GM18870 (cell line): ENCODE data around the gene HLA-DQB2.
"Not testable (repeated sequence)": the region's sequence is repeated elsewhere in the genome, so short reads cannot be mapped to it uniquely, and the experiment has no call there.

Experiments
- ATAC-seq: cut with Tn5 transposase; IDR thresholded peaks from one replicate; pipeline ENCODE4 v1.9.1; 2021; ENCODE audit warnings: moderate library complexity; ENCODE audit not compliant: unreplicated experiment

The HLA-DQB2 gene

GRCh38 chr6:32763421-32763820 is at the start of gene HLA-DQB2:
TSS of gene HLA-DQB2 (minus strand) at chr6:32763532. CDS start at chr6:32763470, 62 bp downstream.
- no peak for ATAC-seq

DNA sequence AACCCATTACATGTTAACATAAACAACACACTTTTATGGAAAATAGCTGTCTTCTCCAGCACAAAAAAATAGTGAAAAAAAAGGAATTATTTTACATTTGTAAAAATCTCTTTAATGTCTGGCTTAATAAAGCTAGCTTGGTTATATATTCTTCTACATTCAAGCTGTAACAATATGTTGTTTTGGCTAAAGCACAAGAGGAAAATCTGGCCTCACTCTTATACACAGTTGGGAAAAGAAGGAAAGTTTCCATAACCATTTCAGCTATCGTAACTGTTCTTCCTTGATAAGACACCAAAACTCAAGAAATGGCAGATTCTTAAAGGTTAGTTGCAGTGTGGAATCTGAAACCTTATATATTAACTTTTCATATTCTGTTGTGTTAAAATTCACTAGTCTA is 45.8 kb upstream of the HLA-DQB2 start:
- ATAC-seq: no peak

GRCh38 chr6:32807020-32807580 is 43.8 kb upstream of the HLA-DQB2 start:
- no peak for ATAC-seq

- ATAC-seq: not testable (repeated sequence)
These were observed 42.1 kb upstream of the HLA-DQB2 start for GRCh38 chr6:32805404-32805803.

DNA sequence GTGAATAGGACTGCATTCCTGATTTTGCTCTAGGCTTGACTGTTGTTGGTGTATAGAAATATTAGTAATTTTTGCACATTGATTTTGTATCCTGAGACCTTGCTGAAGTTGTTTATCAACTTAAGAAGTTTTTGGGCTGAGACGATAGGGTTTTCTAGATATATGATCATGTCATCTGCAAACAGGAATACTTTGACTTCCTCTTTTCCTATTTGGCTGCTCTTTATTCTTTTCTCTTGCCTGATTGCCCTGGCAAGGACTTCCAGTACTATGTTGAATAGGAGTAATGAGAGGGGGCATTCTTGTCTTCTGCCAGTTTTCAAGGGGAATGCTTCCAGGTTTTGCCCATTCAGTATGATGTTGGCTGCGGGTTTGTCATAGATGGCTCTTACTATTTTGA is 40.1 kb upstream of the HLA-DQB2 start:
- no peak for ATAC-seq

- ATAC-seq: no peak
These were observed 36.4 kb upstream of the HLA-DQB2 start for GRCh38 chr6:32799740-32800139.

DNA sequence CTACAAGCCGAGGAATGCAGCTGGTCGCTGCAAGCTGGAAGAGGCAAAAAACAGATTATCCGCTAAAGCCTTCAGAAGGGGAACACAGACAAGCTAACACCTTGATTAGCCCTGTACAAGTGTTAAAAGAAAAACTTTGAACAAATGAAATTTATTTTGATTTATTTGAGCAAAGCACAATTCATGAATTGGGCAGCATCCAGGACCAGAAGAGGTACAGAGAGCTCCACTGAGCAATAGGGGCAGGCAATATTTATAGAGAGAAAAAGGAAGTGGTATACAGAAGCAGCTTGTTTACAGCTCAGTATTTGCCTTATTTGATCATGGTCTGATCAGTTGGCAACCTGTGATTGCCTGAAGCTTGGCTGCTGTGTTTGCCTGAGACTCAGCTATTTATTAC is 35.8 kb upstream of the HLA-DQB2 start:
- ATAC-seq: no peak

DNA sequence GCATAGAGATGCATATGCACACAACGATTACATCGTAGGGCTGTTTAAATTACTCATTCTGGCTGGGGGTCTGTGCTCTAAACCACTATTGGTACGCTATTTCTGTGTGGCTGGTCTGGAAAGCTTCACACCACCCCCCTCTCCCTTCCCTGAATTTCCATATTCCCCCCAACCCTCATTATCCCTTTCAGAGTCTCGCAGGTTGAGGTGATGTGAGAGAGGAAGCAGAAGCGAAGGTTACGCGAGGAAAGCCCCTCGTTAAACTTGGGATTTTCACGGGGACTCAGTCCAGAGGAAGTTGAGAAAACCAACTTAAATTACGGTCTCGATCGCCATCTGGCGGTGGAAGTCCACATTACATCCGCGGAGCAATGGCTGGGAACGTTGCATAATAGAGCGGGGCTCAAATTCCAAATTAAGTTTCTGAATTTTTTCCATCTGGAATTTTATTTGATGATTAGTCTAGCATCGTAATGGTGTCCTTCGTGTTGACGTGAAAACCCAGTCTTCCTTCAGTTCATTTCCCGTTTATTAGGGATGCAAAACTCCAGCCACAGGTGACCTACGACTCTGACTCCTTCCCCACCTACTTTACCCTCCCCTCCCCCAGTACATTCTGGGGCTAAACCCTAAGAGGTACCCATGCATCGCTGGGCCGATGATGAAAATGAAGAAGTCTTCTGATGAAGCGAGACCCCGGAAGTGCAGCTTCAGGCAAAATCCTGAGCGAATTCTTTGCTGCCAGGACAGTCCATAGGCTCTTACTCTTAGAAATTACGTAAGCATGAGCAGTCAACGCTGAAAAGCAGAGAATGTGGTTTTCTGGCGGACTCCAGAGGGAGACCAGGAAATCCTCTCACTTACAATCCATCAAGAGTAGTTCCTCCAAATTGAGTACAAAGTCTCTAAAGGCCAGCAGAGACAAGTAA is 33.8 kb upstream of the HLA-DQB2 start:
- ATAC-seq: no peak

GRCh38 chr6:32794510-32794909 is 31.2 kb upstream of the HLA-DQB2 start:
- ATAC-seq: no peak

GRCh38 chr6:32792901-32793435 is 29.6 kb upstream of the HLA-DQB2 start:
- no peak for ATAC-seq

GRCh38 chr6:32790306-32790705 is 27.0 kb upstream of the HLA-DQB2 start:
- no peak for ATAC-seq

GRCh38 chr6:32785781-32786533 is 22.6 kb upstream of the HLA-DQB2 start:
- no peak for ATAC-seq

- not testable (repeated sequence) for ATAC-seq
These were observed 19.6 kb upstream of the HLA-DQB2 start for GRCh38 chr6:32782923-32783322.

- no peak for ATAC-seq
These were observed 15.7 kb upstream of the HLA-DQB2 start for GRCh38 chr6:32779036-32779435.

DNA sequence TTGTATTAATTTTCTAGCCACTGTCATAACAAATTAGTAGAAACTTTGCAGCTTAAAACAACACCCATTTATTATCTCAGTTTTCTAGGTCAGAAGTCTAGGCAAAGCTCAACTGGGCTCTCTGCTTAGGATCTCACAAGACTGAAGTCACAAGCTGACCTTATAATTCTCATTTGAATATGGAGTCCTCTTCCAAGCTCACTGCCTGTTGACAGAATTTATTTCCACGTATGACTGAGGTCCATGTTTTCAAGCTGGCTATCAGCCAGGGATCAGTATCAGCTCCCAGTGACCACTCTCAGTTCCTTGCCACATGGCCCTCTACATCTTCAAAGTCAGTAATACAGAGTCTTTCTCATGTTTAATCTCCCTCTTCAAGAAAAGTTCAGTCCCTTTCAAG is 11.7 kb upstream of the HLA-DQB2 start:
- ATAC-seq: no peak

DNA sequence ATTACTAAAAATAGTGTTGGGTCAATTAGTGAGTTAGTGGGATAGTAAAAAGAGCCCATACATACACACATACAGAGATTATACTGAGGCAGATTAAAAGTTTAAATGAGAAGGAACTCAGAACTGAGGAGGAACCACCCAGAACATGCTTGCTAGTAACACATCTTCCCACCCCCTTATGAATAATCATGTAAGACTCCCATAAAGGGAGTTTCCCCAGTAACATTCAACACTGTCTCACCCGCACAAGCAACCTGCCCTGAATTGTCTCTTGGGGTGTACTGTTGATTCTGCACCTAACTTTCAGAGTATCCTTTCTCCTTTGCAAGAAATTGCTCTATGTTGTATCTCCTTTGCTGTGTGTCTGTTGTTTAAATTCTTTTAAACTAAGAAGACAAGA is 11.1 kb upstream of the HLA-DQB2 start:
- no peak for ATAC-seq

GRCh38 chr6:32772656-32773055 is 9.3 kb upstream of the HLA-DQB2 start:
- ATAC-seq: no peak

DNA sequence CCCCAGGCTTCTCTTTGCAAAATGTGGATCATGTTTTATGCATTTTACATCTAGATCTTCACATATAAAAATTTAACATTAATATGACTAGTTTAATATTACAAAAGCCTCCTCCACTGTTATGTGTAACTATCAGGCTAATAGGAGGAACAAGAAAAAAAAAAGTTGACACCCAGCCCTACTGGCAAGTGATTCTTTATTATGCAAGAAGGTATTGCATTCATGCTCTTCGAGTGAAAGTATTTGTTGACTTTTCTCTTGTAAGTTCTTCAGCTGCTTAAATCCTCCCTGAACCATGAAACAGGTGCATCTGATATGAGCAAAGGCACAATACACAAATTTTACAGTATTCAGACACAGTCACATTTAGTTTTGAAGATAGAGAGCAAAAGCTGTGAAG is 716 bp upstream of the HLA-DQB2 start:
- ATAC-seq: no peak

DNA sequence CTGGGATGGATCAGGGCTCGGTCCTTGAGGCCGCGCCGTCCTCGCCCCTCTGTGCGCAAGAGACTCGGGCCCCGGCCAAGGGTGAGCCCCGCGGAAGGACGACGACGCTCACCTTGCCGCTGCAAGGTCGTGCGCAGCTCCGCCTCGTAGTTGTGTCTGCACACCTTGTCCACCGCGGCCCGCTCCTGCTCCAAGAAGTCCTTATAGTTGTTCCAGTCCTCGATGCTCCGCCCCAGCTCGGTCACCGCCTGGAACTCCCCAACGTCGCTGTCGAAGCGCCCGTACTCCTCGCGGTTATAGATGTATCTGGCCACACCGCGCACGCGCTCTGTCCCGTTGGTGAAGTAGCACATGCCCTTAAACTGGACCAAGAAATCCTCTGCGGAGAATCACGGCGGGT is 1.8 kb downstream of the HLA-DQB2 start:
- ATAC-seq: no peak

DNA sequence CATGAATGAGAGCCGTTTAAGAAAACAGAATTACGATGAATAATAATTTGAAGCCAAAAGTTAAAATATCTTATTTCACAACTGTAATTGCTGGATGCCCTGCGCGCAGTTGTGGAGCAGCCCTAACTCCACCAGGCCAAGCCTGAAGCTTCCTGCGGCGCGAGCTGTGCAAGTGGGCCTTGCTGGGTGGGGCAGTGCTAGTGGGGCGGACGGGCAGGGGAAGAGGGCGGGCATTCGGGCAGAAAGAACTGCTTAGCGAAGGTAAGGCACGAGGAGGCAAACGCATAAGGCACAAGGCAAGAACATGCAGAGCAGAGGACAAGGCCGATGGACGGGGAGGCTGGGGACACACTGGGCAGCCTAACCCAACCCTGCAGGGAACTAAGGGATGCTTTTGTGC is 2.3 kb downstream of the HLA-DQB2 start:
- no peak for ATAC-seq

GRCh38 chr6:32759669-32760068 is 3.7 kb downstream of the HLA-DQB2 start:
- ATAC-seq: no peak
